Measurements from ENCODE around the gene B3GNT2.
A peak's percentile ranks its signal among the peaks of the same experiment; 100 is the strongest.

The B3GNT2 gene

DNA sequence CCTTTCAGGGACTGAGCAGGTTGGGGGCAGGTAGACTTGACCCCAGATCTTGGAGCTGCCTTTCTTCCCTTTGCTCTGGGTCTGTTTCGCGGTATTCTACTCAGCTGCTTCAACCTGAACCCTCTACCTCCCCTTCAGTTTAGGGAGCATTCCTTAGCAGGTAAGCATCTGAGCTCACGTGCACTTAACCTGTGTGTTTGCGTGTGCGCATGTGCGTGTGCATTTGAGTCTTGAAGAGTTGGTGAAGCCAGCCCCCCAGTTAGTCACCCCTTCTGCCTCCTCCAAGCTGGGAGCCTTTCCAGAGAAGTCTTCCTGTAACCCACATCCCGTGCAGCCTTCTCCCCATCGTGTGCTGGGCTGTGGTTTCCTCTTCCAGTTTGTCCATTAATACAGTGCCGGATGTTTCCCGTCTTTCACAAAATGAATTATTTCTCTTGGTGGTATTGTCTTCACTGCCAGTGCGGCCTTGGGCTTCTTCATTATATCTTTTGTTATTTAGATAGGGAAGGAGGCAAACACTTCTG, 33.2 kb downstream of the B3GNT2 start:
- H3K4me3 Mint-ChIP-seq = no peak overlapping the region
- peaks cover 18% of the 10 kb centered on the region for H3K4me1 Mint-ChIP-seq (ENCODE audit: low read depth)
- peaks cover 29% of the 10 kb centered on the region for H3K36me3 Mint-ChIP-seq (ENCODE audit: low read depth)
- no peaks in the 10 kb centered on the region for H3K9me3 Mint-ChIP-seq
- H3K27ac Mint-ChIP-seq = peak overlapping the region; percentile 8
- no peaks in the 10 kb centered on the region for H3K27me3 Mint-ChIP-seq

DNA sequence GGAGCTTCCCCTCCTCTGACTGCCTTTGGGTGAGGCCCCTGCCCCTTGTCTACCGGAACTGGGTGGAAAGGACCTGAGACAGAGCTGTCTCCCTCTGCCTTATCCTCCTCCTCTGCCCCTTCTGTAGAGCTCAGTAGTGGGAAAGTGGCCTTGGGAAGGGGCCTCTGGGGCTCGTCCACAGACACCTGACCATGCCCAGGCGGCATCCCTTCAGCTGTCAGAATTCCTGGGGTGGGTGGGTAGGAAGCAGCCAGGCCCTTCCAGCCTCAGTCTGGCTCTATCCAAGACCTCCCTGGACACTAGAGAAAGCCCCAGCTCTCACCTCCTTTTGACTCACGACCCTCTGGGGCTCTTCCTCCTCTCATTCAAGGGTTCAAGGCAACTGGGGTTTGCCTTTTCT, 35.6 kb downstream of the B3GNT2 start:
- H3K9me3 Mint-ChIP-seq = no peaks in the 10 kb centered on the region
- peaks cover 13% of the 10 kb centered on the region for H3K4me1 Mint-ChIP-seq (ENCODE audit: low read depth)
- no peaks in the 10 kb centered on the region for H3K27me3 Mint-ChIP-seq
- no peak overlapping the region for H3K27ac Mint-ChIP-seq
- no peak overlapping the region for H3K4me3 Mint-ChIP-seq
- peaks cover 7% of the 10 kb centered on the region for H3K36me3 Mint-ChIP-seq (ENCODE audit: low read depth)

DNA sequence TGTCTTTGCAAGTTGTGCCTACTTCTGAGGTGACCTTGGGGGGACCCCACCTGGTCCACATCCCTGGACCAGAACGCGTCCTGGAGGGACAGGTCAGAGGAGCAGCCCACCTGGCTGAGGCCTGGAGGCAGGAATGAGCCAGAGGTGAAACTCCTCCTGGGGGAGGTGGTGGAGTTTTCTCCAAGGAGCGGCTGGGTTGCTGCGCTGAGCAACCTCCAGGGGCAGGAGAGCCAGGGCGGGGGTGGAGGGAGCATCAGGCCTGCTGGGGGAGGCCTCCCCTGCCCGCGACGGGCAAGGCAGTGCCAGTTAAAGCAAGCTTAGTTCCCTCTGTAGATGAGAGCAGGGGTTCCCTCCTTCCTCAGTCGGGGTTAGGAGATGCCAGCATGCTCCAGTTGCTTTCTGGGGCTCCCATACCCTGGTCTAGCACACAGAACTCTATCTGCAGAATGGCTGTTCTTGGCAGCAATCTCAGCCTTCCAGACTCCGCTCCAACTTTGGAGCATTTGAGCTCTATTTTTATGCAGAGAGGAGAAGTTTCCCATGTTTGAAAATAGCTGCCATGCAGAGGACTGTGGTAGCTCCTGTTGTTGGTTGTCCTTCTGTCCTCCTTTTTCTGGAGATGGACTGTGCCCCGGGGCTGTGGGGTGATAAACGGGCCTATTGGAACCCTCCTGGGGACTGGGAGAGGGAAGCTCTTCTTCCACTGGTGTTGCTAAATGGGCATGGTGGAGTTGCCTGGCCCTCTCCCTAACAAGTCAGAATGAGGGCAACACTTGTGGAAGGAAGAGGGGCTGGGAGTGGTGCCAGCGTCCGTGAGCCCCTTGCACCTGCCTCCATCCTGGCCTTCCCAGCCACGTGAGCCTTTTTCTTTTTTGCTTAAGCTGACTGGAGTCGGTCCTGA, 39.1 kb downstream of the B3GNT2 start:
- Mint-ChIP-seq H3K9me3 (no peaks in the 10 kb centered on the region), H3K4me3 (no peak overlapping the region), H3K36me3 (ENCODE audit: low read depth) (no peaks in the 10 kb centered on the region), H3K27me3 (no peaks in the 10 kb centered on the region), H3K4me1 (ENCODE audit: low read depth) (peaks cover 4% of the 10 kb centered on the region), H3K27ac (no peak overlapping the region)

DNA sequence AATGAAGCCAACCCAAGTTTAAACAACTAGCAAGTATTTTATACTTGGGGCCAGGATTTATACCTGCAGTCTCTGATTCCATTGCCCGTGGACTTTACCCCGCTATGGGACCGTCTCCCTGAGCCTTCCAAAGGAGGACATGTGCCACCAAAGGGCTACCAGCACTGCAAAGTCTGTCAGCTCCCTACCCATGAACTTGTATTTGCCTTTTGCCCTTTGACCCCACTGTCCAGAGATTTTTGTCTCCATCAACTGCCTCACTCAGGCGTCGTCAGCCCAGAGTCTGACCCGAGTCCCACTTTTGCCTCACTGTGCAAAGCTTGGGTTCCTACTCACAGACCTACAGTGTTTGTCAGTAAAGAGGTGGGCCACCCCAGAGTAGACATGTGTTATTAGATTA, 40.6 kb downstream of the B3GNT2 start:
- Mint-ChIP-seq H3K4me3 (no peak overlapping the region), H3K36me3 (ENCODE audit: low read depth) (no peaks in the 10 kb centered on the region), H3K4me1 (ENCODE audit: low read depth) (no peaks in the 10 kb centered on the region), H3K27ac (no peak overlapping the region), H3K27me3 (no peaks in the 10 kb centered on the region), H3K9me3 (no peaks in the 10 kb centered on the region)

DNA sequence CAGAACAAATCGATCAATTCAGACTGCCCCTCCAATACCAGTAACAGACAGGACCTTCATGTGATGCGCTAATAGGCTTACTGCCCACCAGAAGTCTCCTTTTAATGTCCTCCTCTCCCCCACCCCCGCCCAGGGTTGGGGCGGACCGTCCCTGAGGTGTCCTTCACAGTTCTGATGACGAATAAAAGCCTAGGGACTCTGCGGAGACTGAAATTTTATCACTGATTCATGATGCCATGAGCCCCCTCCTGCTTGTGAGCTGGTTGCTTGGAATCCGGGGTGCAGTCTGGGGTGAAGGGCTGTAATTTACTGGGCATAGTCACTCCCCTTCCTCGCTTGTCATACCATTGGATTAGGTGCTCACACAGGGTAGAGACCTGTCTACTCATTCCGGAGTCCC, 42.3 kb downstream of the B3GNT2 start:
- no peak overlapping the region for H3K4me3 Mint-ChIP-seq
- H3K27ac Mint-ChIP-seq = no peak overlapping the region
- no peaks in the 10 kb centered on the region for H3K9me3 Mint-ChIP-seq
- H3K4me1 Mint-ChIP-seq (ENCODE audit: low read depth) = no peaks in the 10 kb centered on the region
- no peaks in the 10 kb centered on the region for H3K27me3 Mint-ChIP-seq
- H3K36me3 Mint-ChIP-seq (ENCODE audit: low read depth) = no peaks in the 10 kb centered on the region

DNA sequence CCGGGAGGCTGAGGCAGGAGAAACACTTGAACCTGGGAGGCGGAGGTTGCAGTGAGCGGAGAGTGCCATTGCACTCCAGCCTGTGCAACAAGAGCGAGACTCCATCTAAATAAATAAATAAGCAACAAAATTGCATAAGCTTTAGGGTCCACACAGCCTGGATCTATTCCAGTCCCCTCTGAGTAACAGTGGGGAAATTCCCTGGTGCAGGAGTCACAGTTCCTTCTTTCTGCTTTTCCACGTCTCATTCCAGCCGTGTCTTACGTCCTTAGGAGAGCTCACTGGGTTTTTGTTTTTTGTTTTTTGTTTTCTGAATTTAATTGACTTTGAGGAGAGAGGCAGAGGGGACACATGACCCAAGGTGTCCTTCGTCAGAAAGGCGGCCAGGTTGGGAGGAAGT, 44.6 kb downstream of the B3GNT2 start:
- Mint-ChIP-seq H3K4me1 (ENCODE audit: low read depth) (no peaks in the 10 kb centered on the region), H3K4me3 (no peak overlapping the region), H3K9me3 (no peaks in the 10 kb centered on the region), H3K36me3 (ENCODE audit: low read depth) (no peaks in the 10 kb centered on the region), H3K27ac (no peak overlapping the region), H3K27me3 (no peaks in the 10 kb centered on the region)

DNA sequence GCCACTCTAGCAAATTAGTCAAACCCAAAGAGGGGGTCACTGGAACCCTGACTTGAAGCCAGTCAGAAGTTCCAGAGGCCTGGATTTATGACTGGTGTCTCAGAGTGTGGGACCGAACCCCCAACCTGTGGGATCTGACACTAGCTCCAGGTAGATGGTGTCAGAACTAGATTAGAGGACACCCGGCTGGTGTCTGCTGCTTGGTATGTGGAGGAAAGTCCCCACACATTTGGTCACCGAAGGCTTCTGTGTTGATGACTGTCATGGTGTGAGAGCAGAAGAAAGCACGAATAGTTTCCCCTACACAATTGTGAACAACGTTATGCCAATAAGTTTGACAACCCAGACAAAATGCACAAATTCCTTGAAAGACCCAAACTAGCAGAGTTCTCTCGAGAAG, 48.1 kb downstream of the B3GNT2 start:
- Mint-ChIP-seq H3K36me3 (ENCODE audit: low read depth) (no peaks in the 10 kb centered on the region), H3K4me1 (ENCODE audit: low read depth) (no peaks in the 10 kb centered on the region), H3K4me3 (no peak overlapping the region), H3K9me3 (no peaks in the 10 kb centered on the region), H3K27me3 (no peaks in the 10 kb centered on the region), H3K27ac (no peak overlapping the region)

DNA sequence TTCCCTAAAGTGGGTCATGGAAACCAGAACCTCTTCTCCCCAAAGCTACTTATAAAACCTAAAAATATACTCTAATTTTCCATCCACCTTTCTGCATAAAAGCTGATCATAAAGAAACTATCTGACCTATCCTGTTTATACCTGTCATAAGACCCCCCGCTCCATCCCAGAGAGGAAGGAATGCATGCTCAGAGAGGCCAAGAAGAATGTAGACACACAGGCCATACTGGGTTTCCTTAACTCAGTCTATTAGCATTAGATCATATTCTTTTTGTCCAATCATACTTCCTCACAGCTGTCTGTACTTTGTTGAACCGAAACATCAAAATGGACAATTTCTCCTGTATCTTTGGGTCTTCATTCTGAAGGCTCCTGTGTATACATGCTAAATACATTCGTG, 52.3 kb downstream of the B3GNT2 start:
- Mint-ChIP-seq H3K9me3 (no peaks in the 10 kb centered on the region), H3K4me1 (ENCODE audit: low read depth) (no peaks in the 10 kb centered on the region), H3K27me3 (no peaks in the 10 kb centered on the region), H3K27ac (no peak overlapping the region), H3K4me3 (no peak overlapping the region), H3K36me3 (ENCODE audit: low read depth) (no peaks in the 10 kb centered on the region)

DNA sequence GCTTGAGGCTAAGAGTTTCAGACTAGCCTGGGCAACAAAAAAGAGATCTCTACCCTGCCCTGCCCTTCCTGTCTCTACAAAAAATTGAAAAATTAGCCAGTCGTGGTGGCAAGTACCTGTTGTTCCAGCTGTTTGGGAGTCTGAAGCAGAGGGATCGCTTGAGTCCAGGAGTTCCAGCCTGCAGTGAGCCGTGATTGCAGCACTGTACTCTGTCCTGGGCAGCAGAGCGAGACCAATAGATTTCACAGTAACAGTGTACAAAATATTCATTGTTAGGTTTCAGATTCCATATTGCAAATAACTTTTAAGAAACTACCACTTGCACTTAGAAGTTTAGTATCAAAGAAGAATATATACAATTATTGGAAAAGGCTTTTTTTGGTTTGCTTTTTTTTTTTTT, 54.3 kb downstream of the B3GNT2 start:
- Mint-ChIP-seq H3K4me1 (ENCODE audit: low read depth) (no peaks in the 10 kb centered on the region), H3K9me3 (no peaks in the 10 kb centered on the region), H3K36me3 (ENCODE audit: low read depth) (no peaks in the 10 kb centered on the region), H3K4me3 (no peak overlapping the region), H3K27ac (no peak overlapping the region), H3K27me3 (no peaks in the 10 kb centered on the region)

DNA sequence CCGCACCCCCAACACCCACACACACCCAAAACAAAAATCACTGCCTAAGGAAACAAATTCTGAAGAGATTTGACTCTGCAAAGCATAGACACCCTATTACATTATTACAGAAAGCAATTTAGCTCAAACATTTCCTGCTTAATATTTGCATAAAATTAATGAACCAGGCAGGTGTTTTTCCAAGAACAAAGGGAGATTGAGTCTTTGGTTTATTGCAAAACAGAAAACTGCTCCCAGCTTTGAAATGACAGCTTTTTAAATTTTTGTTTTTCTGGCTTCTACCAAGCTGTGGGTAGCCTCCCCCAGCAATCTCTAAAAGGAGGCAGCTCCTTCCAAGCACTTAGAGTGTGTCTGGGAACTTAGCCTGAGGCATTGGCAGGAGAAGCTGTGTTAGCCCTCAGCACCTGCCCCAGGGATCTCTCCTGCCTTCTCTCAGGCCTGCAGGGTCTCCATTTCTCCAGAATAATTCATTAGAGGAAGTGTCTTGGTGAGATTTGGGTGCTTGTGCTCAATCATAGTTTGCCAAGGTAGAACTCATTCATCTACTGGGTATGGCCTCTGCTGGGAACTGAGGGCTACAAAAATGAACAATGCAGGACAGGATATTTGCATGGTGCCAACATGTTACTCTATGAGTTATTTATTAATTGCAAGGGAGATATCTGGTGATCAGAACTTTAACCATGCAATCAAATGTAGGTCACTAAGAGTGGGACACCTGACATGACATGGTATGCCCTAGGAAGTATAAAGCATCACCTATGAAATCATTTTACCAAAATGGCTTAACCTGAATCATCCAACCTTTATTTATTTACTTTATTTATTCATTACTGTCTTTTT, 58.7 kb downstream of the B3GNT2 start:
- Mint-ChIP-seq H3K9me3 (no peaks in the 10 kb centered on the region), H3K4me3 (no peak overlapping the region), H3K36me3 (ENCODE audit: low read depth) (no peaks in the 10 kb centered on the region), H3K4me1 (ENCODE audit: low read depth) (peaks cover 3% of the 10 kb centered on the region), H3K27me3 (no peaks in the 10 kb centered on the region), H3K27ac (no peak overlapping the region)

DNA sequence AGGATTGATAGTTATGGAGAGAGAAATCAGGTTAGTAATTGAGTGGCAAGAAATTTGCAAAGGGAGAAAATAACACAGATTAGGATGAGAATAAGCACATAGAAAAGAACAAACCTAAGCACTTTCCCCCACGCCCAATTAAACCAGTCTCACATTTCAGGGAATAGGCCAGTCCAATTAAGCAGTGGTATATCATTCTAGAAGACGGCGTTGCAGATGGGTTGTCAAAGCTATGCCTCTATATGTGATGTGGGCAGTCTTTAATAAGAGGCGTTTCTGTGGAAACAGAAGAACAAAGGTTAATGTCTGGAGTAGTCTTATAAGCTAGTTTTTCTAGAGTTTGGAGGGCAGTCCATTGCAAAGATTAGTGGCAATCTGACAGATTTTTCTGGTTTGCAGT, 61.6 kb downstream of the B3GNT2 start:
- Mint-ChIP-seq H3K9me3 (no peaks in the 10 kb centered on the region), H3K27me3 (no peaks in the 10 kb centered on the region), H3K4me1 (ENCODE audit: low read depth) (peaks cover 3% of the 10 kb centered on the region), H3K36me3 (ENCODE audit: low read depth) (no peaks in the 10 kb centered on the region), H3K4me3 (no peak overlapping the region), H3K27ac (no peak overlapping the region)

DNA sequence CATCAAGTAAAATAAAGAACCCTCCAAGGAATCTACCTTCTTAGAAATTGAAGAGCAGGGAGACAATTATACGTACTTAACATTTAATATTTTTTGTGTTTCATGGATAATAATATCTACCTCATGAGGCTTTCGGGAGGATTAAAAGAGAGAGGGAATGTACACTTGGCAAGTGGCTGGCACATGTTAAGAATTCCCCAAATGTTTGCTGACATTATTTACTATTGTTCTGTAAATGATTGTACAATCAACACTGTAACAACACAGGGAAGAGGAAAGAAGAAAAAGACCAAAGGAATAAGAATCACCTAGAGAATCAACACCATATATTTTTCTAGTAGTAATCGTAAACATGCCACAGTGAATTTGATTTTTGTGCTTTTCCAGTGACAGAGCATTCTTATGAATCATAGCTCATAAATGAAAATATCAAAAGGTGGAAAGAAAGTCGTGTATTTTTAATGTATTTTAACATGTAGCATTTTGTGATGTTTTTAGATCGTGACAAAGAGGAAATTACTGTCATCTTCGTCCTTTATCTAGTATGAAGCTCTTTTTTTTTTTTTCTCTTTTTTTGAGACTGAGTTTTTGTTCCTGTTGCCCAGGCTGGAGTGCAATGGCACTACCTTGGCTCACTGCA, 67.3 kb downstream of the B3GNT2 start:
- Mint-ChIP-seq H3K9me3 (no peaks in the 10 kb centered on the region), H3K4me1 (ENCODE audit: low read depth) (peaks cover 3% of the 10 kb centered on the region), H3K27ac (no peak overlapping the region), H3K27me3 (no peaks in the 10 kb centered on the region), H3K4me3 (no peak overlapping the region), H3K36me3 (ENCODE audit: low read depth) (no peaks in the 10 kb centered on the region)

DNA sequence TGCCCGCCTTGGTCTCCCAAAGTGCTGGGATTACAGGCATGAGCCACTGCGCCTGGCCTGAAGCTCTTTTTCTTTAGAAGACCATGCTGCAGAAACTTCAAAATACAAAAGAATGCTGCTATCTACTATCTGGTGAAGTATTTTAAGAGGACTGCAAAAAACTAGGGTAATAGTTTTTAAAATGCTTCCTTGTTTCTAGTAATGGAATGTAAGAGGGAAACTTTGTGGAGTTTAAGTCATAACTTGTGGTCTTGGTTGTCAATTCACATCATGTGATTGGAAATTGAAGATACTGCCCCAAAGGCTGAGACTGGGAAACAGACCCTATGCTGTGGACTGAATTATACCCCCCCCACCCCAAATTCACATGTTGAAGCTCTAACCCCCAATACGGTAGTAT, 68.3 kb downstream of the B3GNT2 start:
- peaks cover 5% of the 10 kb centered on the region for H3K4me1 Mint-ChIP-seq (ENCODE audit: low read depth)
- no peaks in the 10 kb centered on the region for H3K27me3 Mint-ChIP-seq
- H3K36me3 Mint-ChIP-seq (ENCODE audit: low read depth) = no peaks in the 10 kb centered on the region
- no peak overlapping the region for H3K4me3 Mint-ChIP-seq
- peaks cover 7% of the 10 kb centered on the region for H3K9me3 Mint-ChIP-seq
- no peak overlapping the region for H3K27ac Mint-ChIP-seq

DNA sequence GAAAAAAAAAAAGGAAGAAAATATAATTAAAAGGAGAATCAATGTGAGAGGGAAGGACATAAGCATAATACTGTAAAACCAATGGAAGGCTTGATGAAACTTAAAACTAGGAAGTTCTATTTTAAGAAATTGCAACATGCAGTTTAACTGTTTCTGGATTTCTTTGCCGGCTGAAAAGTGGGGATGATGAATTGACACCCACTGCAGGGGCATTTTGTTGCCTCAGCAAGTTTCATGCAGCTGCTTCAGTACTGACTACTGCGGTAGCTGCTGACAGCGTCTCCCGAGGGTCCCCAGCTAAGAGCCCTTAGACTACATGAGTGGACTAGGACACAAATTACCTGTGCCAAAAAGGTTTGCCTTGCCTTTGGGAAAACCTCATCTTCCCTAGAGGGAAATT, 69.2 kb downstream of the B3GNT2 start:
- Mint-ChIP-seq H3K27ac (no peak overlapping the region), H3K9me3 (peaks cover 7% of the 10 kb centered on the region), H3K36me3 (ENCODE audit: low read depth) (no peaks in the 10 kb centered on the region), H3K4me1 (ENCODE audit: low read depth) (peaks cover 5% of the 10 kb centered on the region), H3K27me3 (no peaks in the 10 kb centered on the region), H3K4me3 (no peak overlapping the region)

Measured in stimulated activated naive CD8-positive, alpha-beta T cell treated with anti-CD3 and anti-CD28 coated beads, Interleukin-15, Interleukin-2, amounts not matched to agents 100 ng/mL and 50 ng/mL, for 24 hours (primary cell).